Pons (tissue), 1 donor: Measurements from ENCODE around the gene FAF1.
A peak's percentile ranks its signal among the peaks of the same experiment; 100 is the strongest.

Experiments
- DNase-seq: peaks from one replicate; pipeline ENCODE4 v3.0.0-alpha.2; 2016; ENCODE audit warnings: low spot score

The FAF1 gene

DNA sequence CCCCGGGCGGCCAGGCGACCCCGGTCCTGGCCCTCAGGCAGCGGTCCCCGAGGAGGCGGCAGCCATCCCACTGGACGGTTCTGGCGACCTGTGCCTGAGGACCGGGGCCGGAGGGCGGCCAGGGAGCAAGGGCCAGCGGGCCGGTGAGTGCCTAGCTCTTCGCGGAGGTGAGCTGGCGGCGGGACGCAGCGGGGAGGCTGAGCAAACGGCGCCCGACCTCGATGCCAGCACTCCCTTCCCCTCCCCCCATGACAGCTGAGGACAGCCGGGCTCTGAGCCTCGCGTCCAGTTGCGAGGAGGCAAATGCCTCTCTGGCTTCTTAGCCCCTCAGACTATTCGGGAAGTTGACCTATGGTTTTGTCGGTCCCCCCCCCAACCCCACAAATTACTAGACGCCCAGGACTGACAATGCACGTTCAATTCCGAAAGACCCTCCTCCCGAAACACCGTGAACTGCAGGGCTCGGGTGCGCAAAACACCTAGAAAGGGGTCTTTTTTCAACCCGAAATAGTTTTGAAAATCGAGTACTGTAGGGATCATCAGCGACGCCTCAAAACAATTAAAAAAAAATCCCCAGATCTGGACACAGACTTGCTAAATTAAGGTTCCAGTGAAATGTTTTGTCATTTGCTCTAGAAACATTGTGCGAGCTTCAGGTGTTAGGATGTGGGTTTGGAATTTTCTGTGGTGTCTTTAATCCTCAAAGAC is 18.2 kb upstream of the FAF1 start:
- peak; percentile 51 for DNase-seq

DNA sequence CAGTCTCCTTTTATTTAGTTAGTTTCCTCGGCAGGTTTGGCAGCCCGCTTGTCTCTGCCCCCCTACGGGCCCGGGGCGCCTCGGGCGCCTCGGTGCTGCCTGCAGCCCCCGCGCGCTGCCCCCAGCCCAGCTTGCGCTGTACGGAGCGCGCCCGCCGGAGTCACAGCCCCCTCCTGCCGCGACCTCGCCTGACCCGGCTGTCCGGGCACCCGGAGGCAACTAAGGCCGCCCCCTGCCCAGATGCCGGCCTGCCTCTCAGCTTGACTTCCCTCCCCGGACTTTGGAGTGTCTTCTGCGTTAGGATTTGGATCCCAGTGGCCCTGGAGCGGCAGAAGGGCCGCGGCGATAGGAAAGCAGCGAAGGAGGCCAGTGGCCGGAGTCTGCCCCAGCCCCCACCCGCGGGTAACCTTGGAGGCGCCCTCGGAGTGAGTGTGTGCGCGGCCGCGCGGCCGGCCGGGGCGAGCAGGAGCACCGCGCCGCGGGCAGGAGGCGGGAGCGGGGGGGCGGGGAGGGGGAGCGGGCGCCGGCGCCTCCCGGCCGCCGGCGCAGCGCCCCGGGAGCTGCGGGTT is 17.6 kb upstream of the FAF1 start:
- DNase-seq: peak; percentile 45

DNA sequence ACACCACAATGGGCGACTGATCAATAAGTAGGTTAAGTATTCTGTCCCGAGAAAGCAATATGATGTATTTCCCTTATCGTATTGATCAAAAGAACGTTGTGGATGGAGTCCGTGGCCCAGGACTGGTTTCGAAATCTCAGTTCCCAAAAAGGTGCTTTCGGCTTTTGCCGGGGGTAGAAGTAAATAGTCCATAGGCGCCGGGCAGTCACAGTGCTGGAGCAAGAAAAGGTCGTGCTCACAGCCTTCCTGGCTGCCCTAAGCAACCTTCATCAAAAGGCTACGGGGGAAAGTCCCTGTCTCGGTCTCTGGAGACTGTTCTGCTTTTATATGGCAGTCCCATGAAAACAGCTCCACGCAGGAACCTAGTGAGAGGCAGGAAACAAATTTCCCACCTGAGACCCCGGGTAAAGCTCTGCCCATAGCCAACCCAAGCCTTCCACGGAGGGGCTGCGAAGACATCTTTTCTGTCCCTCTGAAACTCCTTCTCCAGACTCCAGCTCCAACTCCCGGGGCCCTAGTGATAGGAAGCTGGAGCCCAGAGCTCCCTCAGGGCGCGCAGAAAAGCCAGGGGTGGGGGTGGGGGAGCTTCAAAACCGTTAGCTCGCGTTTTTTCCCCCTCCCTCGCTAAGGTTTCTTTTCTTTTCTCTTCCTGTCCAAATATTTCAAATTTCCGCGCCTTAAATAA is 17.0 kb upstream of the FAF1 start:
- DNase-seq: peak; percentile 63

DNA sequence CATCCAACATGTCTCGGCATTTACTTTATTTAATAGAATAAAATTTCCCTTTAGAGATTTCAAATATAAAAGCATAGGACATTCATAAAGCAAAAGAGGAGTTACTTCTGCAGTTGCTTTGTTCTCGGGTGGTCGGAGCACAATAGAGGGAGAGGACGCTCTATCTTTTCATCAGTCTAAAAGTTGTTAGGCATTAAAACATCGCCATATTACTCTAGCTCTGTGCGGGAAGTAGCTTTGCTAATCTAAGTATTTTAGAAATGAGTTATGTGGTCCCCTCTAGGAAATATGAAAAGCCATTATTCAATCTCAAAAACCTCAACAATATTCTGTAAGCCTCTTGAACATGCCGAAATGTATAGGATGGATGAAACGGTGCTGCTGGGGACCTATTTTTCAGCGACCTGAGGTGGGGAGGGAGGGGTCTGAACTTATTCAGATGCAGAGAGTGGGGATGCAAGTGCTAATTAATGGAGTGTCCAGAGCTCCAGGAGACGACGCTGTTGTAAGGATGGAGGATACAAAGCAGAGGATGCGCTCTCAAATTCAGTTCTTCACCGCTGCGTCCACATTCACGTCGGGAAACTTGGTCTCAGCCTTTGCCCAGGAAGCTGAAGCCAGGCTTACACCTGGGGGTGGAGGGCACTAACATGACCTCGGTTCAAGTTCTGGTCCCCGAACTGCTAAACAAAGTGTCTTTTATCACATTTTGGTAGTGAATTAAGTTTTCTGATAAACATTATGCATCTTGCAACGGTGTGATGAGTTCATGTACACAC is 16.2 kb upstream of the FAF1 start:
- DNase-seq: peak; percentile 64

DNA sequence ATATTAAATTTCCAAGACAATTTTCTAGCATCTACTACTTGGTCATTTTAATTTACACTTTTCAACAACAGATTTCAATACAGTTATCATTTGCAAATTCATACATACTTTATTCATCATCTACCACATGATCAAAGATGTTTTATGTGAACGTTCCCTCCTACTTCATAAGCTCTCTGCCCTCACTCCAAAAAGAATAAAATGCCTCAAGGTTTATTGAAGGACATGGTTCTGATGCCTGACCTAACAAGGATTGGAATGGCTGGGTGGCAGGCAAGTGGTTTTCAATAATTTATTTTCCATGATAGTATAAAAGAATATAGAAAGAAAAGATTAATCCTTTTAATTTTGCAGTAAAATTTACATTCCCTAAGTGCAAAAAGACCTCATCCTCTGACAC is 15.4 kb upstream of the FAF1 start:
- peak; percentile 31 for DNase-seq

DNA sequence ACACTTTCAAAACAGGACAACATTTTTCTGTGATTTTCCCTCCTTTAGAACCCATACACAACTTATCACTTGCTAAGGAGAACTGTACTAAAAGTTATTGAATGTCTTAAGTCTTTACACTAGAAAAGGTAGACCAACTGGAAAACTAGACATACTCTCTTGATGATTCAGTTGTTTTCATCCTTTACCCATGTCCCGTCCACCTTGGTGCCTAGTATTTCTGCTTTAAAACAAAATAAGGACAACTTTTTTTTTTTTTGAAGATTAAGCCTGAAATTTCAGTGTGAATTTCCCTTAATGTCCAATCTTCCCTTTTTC is 14.5 kb upstream of the FAF1 start:
- DNase-seq: peak; percentile 49

DNA sequence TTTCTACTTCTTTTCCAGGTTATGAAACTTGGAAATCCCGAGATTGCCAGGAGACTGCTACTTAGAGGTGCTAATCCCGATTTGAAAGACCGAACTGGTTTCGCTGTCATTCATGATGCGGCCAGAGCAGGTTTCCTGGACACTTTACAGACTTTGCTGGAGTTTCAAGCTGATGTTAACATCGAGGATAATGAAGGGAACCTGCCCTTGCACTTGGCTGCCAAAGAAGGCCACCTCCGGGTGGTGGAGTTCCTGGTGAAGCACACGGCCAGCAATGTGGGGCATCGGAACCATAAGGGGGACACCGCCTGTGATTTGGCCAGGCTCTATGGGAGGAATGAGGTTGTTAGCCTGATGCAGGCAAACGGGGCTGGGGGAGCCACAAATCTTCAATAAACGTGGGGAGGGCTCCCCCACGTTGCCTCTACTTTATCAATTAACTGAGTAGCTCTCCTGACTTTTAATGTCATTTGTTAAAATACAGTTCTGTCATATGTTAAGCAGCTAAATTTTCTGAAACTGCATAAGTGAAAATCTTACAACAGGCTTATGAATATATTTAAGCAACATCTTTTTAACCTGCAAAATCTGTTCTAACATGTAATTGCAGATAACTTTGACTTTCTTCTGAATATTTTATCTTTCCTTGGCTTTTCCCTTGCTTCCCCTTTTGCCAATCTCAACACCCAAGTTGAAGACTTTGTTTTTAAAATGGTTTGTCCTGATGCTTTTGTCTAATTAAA is 14.0 kb upstream of the FAF1 start:
- peak; percentile 47 for DNase-seq

DNA sequence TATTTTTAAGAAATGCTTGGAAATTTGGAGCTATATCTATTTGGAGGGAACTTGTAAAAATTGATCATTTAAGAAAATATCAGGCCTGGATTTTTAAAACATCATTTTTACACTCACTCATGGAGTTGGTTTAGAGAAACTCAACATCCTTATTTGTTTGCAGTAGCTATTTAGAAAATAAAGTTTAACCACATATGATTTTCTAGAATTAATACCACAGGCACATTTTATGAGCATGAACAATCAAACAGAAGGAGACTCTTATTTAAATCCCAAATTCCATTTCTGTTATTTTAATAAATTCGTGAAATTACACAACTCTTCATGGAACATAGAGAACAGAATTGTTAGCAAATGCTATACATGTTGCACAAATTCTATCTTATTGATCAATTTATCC is 13.2 kb upstream of the FAF1 start:
- peak; percentile 24 for DNase-seq

DNA sequence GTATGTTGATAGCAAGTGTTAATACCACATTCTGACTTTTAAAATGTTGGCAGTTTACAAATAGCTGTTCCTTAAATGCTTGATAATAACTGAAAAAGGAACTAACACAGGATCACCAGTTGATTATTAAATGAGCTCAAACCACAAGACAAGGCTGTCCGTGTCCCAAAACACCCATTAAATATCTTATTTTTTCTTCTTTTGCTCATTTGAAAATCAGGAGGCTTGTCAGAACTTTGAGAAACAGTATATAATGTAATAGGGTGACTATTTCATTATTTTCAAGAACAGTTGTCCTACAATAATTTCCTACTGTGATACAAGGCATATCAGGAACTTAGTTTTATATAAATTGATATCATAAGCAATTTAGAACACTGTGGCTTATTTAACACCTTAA is 12.7 kb upstream of the FAF1 start:
- peak; percentile 51 for DNase-seq

DNA sequence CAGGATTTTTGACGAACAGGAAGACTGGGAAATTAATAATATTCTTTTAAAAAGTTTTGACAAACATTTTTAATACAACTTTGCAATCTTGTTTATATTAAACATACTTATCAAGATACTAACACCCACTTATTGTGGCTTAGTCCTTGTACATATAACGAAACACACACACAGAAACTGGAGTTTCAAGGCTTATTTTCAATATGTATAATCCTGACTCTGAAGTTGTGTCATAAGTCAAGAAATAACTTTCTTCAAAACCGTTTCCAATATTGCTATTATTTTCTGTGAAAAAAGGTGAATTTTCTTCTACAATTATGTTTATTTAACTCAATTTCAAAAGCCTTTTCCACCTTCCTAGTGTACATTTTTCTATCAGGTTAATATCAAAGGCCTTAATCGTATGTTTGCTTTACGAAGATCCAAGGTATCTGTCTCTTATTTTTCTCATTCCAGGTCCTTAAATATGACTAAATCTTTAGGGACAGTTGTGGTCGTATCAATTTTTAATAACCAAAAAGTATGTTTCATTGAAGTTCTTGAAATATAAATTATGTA is 11.8 kb upstream of the FAF1 start:
- peak; percentile 47 for DNase-seq

DNA sequence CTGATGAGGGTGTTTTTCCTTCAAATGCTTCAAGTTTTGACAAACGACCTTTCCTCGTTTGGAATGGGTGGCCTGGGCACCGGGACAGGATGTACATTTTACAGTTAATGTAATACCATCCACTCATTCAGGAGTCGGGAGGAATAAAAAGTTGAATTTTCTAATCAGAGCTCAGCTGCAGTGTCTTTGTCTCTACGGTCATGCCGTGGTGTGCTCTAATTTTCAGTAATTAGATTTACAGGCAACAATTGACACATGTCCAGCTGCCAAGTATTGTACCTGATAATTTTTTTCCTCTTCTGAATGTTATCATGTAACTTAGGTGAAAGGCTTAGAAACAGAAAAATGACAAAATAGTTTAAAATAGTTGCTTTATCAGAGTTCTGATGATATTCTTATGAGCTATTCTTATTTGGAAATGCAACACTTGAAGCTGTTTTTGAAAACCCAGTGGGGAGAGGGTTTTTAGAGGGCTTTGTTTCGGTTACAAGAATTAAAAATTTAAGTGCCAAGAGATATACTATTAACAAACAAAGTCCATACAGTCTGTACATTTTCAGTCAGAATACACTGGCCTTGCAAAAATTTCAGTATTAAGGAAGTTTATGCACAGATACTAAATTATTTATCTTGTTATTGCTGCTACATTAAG is 11.0 kb upstream of the FAF1 start:
- peak; percentile 48 for DNase-seq

DNA sequence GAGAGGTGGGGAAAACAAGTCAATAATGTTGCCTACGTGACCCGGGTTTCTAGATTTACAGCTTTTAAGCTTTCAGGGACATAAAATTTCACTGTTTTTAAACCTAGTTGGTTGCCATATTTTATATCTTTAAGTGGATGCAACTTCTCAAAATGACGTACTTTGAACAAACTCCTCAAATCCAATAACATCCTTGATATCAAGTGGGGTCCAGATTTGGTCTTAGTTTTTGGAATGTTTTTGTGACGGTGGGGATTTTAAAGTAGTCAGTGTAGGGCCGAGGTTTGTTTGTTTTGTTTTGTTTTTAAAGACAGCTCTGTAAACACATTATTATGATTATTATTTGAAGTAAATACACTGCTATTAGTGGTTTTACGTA is 10.4 kb upstream of the FAF1 start:
- no peak for DNase-seq

DNA sequence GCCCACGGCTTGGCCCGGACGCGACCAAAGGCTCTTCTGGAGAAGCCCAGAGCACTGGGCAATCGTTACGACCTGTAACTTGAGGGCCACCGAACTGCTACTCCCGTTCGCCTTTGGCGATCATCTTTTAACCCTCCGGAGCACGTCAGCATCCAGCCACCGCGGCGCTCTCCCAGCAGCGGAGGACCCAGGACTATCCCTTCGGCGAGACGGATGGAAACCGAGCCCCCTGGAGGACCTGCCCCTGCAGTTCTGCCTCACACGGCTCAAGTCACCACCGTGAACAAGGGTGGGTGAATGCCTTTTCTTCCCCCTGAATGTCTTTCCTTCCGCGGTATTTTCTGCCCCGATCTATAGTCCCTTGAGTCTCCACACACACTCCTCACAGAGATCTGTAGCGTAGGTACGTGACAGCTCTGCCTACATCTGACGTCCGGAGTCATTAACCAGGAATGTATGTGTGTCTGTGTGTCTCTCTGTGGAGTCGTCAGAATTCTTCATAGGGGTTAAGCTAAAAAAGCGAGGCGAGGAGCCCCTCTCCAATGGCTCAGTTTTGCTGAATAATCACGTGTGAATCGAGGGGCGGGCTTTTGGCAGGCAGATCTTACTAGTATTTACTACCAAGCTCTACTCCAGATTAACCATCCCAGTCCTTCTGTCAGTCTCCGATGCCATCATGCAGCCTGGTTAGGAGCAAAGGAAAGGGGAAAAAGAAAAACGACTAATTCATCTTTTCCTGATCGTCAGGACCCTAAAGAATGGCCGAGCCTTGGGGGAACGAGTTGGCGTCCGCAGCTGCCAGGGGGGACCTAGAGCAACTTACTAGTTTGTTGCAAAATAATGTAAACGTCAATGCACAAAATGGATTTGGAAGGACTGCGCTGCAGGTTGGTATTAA is 9.8 kb upstream of the FAF1 start, which contains the start of gene CDKN2C:
TSS of gene CDKN2C (plus strand) at position 635 of the 898 bp plus-strand sequence. CDS start at position 759, 124 bp downstream.
- DNase-seq: peak; percentile 92

DNA sequence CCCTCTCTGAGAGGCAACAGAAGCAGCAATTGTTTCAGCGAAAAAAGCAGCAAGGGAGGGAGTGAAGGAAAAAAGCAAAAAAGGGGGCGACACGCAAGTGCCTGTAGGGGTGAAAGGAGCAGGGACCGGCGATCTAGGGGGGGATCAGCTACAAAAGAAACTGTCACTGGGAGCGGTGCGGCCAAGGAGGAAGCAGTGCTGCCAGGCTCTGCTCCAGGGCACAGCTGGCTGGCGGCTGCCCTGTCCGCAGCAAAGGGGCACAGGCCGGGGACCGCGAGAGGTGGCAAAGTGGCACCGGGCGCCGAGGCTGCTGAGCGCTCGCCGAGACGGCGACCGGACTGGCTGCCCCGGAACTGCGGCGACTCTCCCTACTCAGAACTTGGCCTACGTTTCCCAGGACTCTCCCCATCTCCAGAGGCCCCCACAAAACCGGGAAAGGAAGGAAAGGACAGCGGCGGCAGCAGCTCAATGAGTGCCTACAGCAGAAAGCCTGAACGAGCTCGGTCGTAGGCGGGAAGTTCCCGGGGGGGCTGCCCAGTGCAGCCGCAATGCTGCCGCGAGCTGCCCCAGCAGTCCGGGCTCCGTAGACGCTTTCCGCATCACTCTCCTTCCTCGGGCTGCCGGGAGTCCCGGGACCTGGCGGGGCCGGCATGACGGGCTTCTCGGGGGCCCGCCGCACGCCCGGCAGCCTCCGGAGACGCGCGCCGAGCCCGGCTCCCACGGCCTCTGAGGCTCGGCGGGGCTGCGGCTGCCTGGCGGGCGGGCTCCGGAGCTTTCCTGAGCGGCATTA is 8.9 kb upstream of the FAF1 start:
- DNase-seq: no peak

DNA sequence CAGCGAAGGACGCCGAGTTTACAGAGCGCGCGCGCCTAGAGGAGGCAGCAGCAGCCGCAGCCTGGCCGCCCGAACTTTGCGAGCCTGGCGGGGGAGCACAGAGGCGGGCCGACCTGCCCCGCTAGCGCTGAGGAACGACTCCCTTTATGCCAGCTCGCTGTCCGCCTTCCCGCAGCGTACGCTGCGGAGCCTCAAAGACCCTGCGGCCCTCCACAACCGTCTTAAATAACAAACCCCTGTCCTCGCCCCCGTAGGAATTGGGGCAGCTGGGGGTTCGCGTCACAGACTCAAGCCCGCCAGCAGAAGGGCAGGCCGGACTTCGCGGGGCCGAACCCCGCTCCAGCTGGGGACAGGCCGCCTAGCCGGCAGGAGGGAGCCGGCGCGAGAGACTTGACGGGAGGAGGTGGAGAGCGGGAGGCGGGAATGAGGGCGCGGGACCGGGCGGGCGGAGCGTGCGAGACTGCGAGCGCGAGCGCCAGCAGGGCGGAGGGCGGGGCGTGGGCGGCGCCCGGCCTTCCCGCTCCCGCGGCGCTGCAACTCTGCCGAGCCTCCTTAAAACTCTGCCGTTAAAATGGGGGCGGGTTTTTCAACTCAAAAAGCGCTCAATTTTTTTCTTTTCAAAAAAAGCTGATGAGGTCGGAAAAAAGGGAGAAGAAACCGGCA is 8.2 kb upstream of the FAF1 start:
- peak; percentile 87 for DNase-seq

DNA sequence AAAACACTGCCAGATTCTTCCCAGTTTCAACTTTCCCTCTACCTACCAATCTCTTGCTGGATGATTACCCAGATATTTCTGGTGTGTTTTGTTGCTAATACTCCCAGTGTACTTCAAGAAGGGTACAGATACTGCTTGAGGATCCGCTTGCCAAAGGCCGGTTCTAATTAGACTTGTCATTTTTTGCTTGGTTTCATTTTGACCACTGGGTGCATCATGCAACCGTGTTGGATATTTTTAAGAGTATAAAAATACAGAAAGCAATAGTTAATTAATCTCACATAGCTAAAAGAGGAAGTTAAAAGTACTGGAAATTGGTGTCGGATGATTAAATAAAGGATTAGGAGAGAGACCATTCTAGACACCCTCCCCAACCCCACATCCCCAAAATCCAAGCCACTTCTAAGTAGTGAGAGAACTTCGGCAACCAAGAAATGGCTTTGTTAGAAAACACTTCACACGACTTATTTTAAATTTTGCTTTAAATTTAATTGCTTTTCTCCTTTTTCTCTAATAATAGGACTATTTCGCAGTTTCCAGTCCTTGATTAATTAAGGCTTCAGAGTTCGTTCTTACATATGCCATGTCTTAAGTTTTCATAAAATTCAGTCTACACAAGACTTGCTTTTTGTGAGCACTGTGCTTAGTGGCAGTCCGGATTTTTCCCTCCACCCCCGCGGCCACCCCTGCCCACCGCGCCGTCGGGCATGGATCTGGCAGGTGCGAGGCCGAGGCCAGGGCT is 7.5 kb upstream of the FAF1 start:
- DNase-seq: peak; percentile 58

DNA sequence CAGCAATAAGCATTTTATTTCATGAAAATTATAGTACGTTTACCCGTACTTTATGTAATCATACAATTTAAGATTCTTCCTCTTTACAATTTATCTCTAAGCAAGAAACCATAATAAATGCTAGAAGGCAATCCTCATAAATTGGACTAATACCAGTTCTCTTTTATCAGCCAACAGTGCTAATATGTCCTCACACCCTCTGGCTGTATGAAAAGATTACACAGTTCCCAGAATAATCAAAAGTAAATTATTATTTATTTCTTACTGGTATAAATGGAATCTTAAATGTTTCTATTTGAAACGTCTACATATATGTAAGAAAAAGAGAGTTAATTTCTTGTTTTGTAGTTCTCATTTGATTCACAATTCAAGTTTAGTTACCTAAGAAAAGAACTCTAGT is 6.9 kb upstream of the FAF1 start:
- DNase-seq: no peak

DNA sequence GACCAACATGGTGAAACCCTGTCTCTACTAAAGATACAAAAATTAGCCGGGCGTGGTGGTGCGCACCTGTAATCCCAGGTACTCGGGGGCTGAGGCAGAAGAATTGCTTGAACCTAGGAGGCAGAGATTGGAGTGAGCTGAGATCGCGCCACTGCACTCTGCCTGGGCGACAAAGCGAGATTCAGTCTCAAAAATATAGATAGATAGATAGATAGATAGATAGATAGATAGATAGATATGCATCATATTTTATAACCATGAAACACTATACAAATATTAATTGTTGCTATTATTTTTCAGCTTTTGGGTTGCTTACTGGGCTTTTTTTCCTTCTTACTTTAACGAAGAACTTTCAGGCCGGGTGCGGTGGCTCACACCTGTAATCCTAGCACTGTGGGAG is 4.8 kb upstream of the FAF1 start:
- no peak for DNase-seq
